Amniotic stem cell (primary cell): ENCODE data around the gene FUT9.
"Not testable (repeated sequence)": the region's sequence is repeated elsewhere in the genome, so short reads cannot be mapped to it uniquely, and the experiment has no call there.

Source experiments
- DNase-seq: peaks from one replicate; lab custom pipeline; 2025; lab: John Stamatoyannopoulos, UW

The FUT9 gene

GRCh38 chr6:96186516-96187195 is 170.9 kb downstream of the FUT9 start:
- DNase-seq = no peak

- DNase-seq = no peak
Observed at GRCh38 chr6:96194675-96195074, 178.9 kb downstream of the FUT9 start.

GRCh38 chr6:96195272-96195671 is 179.5 kb downstream of the FUT9 start:
- DNase-seq = no peak

DNA sequence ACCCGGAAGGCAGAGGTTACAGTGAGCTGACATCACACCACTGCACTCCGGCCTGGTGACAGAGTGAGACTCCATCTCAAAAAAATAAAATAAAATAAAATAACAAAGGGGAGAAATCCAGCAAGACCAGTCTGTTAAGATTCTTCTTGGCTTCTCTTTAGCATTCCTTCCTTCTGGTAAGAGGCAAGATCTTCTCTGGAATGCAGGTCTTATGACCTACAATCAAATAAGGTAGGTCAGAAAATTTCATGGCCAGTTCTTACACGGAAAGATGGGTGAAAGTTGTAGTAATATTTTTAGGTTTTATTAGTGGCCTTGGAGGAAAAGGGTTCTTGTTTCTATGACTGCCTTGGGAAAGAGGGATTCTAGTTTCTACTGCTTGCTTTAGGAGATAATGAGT is 180.9 kb downstream of the FUT9 start:
- DNase-seq = no peak

DNA sequence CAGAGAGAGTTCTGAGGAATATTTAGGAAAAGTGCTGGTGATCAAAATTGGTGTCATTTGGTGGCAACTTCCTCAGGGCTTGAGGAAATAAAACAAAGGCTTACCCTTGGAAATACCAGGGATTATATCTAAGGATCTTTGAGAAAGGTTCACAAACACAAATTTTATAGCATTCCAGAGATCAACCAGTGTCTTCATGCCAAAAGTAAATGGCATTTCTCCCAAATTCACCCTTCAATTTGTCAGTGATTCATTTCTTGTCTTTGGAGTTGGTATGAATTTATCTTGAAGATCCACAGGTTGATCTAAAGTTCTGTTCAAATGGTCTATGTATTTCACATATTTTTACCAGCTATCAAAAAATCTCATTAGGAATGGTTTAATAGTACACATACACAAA is 181.5 kb downstream of the FUT9 start:
- DNase-seq = no peak

GRCh38 chr6:96202571-96202970 is 186.8 kb downstream of the FUT9 start:
- DNase-seq = no peak

DNA sequence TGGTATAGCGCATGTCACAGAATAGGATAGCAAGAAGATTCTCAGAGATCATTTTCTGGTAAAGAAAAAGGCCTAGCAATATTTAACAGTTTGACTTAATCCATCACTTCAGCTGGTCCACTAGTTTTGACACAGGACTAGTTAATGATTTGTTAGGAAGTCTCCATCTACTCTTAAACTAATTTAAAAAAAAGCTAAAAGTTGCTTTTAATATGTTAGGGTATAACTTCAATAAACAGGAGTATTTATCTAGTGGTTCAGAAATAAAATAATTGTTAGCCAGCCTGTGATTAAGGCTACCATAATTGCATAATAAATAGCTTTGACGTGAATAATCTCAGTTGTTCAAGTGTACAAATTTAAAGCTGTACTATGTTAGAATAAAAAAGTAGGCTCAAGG is 195.6 kb downstream of the FUT9 start:
- no peak for DNase-seq

- no peak for DNase-seq
Observed at GRCh38 chr6:96212066-96212465, 196.3 kb downstream of the FUT9 start.

DNA sequence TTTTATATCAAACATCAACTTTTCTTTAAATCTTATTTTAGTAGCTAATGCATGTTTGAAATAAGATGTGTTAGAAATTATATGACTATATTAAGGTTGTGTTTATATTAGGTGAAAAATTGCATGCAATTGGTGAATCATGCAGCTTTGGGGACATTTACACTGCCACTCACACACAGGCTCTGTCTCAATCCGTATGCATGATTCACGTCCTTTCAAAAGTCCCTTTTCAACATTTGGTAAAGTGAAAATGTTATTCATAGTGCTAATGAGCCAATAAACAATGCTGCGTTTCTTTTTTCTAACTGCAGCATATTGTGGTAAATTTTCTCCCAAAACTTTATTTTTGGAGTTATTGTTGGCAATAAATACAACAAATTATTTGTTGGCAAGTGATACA is 198.0 kb downstream of the FUT9 start:
- no peak for DNase-seq

- DNase-seq = no peak
Observed at GRCh38 chr6:96223695-96224094, 207.9 kb downstream of the FUT9 start.

- no peak for DNase-seq
Observed at GRCh38 chr6:96227135-96227534, 211.4 kb downstream of the FUT9 start.

DNA sequence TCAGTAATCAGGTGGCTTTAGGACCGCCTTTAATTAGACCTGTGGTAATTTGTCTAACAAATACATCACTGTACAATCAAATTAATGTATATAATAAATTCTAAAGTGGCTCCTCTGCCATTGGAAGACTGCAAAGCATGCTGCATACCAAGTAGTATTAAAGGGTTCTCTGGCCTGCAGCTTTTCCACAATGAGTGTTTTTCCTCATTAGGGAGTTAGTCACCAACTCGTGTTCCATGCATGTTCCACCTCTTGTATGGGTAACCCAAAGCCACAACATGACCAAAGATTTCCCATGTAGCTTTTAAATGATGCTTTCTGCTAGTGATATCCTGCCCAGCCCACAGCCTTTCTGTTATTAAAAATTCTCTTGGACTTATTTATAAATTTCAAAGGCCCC is 218.7 kb downstream of the FUT9 start:
- no peak for DNase-seq

DNA sequence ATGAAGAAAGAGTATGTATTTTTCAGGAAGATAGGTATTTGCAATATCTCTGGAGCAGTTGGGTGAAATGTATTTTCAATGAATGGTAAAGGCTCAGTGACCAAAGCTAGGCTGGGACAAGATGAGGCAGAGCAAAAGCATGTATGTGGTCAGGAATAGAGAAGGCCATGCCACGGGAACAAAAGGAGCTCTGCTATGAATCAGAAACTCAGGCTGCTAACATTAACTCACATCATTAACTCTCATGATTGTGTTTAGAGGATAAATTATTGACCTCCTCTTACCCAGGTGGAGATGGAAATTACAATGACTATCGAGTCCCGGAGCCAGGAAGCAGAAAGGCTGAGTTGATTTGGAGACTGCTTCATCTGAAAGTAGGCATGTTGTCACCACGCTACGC is 220.2 kb downstream of the FUT9 start:
- no peak for DNase-seq

DNA sequence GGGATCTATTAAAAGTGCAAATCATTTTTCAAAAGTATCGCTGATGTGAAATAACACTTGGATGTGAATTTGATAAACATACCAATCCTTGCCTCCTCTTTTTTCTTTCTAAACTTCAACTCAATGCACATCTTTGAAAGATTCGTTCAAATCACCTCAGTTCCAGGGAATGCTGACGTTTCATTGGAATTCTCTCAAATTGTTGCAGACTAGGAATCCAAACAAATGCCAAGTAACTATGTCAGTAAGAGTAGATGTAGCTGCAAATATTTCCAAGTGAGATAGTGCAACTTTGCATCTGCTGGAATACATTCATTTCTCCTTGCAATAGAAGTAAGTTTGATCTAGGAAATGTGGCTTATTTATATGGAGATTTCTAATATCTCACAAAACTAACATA is 220.7 kb downstream of the FUT9 start:
- DNase-seq = no peak

DNA sequence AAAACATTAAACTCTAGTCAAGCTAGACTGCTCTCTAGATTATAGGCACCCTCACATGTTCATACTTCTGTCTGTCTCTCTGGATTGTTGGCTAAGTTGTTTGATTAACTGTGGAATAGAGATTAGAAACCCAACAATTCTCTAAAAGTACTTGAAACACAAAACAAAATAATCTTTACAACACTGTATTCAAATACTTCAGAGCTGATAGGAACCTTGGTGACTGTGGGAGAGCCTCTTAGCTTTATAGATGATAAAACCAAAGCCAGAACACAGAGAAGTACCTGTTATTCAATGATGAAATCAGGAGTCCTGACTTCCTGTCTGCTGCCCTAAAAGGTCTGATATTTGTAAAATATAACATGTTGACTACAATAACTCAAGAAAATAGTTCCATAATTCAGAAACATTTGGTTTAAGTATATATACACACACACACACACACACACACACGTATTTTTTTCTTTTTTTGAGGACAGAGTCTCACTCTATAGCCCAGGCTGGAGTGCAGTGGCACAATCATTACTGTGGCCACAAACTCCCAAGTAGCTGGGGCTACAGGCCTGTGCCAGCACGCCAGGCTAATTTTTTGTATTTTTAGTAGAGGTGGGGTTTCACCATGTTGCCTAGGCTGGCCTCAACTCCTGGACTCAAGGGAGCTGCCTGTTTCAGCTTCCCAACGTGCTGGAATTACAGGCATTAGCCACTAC is 222.0 kb downstream of the FUT9 start:
- no peak for DNase-seq

- no peak for DNase-seq
Observed at GRCh38 chr6:96246563-96246962, 230.8 kb downstream of the FUT9 start.

GRCh38 chr6:96249755-96250154 is 234.0 kb downstream of the FUT9 start:
- no peak for DNase-seq

- DNase-seq = no peak
Observed at GRCh38 chr6:96257751-96258150, 242.0 kb downstream of the FUT9 start.

DNA sequence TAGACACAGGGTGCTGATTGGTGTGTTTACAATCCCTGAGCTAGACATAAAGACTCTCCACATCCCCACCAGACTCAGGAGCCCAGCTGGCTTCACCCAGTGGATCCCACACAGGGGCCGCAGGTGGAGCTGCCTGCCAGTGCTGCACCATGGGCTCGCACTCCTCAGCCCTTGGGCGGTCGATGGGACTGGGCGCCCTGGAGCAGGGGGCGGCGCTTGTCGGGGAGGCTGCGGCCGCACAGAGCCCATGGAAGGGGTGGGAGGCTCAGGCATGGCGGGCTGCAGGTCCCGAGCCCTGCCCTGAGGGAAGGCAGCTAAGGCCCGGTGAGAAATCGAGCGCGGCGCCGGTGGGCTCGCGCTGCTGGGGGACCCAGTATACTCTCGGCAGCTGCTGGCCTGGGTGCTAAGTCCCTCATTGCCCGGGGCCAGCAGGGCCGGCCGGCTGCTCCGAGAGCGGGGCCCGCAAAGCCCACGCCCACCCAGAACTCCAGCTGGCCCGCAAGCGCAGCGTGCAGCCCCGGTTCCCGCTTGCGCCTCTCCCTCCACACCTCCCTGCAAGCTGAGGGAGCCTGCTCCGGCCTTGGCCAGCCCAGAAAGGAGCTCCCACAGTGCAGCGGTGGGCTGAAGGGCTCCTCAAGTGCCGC is 245.1 kb downstream of the FUT9 start:
- DNase-seq = not testable (repeated sequence)
